ENCODE data around the gene GSTK1.

- TF ChIP-seq CTCF (conservative IDR thresholded peaks at IDR 0.05) (no peak), EZH2 (IDR thresholded peaks at IDR 0.05; ENCODE audit: low read depth) (no peak)
Observed at GRCh38 chr7:143248761-143249354, 14.4 kb upstream of the GSTK1 start.

Data from PC-9 (cell line).